Measurements from ENCODE around the gene FCRLA.
"Not testable (repeated sequence)": the region's sequence is repeated elsewhere in the genome, so short reads cannot be mapped to it uniquely, and the experiment has no call there.

Gene FCRLA

DNA sequence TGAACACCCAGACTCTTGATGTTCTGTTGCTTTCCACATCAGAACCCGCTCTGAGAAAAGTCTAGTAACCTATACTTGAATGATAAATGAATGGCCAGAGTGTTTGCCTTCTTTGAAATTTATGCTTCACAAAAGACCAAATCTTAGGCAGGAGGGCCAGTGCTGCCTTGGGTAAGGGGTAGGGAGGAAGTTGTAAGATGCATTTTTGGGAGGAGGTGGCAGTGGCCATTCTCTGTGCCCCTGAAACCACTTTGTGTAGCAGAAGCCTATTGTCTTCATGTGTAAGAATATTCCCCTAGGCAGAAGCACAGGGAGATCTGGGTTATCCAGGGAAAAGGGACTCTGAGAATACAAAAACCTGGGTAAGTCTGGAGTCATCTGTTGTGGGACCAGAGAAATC lies 43.5 kb upstream of the FCRLA start:
- not testable (repeated sequence) for H2AK5ac ChIP-seq (ENCODE audit: low read length); H3K4me3 ChIP-seq (ENCODE audit: low read depth, low read length); H3K14ac ChIP-seq (ENCODE audit: low read length); H3K4me1 ChIP-seq (ENCODE audit: control insufficient read depth in 1 of 2, insufficient read depth in 2 of 2, low read length in 2 of 2); H3K18ac ChIP-seq (ENCODE audit: low read length); H4K12ac ChIP-seq (ENCODE audit: low read depth, low read length); H4K8ac ChIP-seq (ENCODE audit: low read depth, low read length); H3K27ac ChIP-seq (ENCODE audit: low read depth, low read length); H3K23ac ChIP-seq (ENCODE audit: low read length); H3K4ac ChIP-seq (ENCODE audit: low read depth, low read length); H2BK12ac ChIP-seq (ENCODE audit: low read length); H2BK120ac ChIP-seq (ENCODE audit: insufficient read depth, low read length, poor library complexity); H3K36me3 ChIP-seq (ENCODE audit: control insufficient read depth in 1 of 2, insufficient read depth in 2 of 2, low read length in 2 of 2); H2BK5ac ChIP-seq (ENCODE audit: low read depth, low read length, poor library complexity); H3K4me2 ChIP-seq (ENCODE audit: low read length); H2AFZ ChIP-seq (ENCODE audit: insufficient read depth, low read length, poor library complexity); H3K27me3 ChIP-seq (ENCODE audit: insufficient read depth, low read length); H3K9me3 ChIP-seq (ENCODE audit: insufficient read depth, low read depth, low read length); H4K91ac ChIP-seq (ENCODE audit: low read depth, low read length); DNase-seq; H3K9ac ChIP-seq (ENCODE audit: low read length); H3K79me2 ChIP-seq (ENCODE audit: control insufficient read depth, insufficient read depth, low read length, poor library complexity); H3K79me1 ChIP-seq (ENCODE audit: low read length)
- WGBS (ENCODE audit: extremely low coverage, insufficient coverage, insufficient read length) = no CpG with 5 or more reads among the region's 1 CpG

DNA sequence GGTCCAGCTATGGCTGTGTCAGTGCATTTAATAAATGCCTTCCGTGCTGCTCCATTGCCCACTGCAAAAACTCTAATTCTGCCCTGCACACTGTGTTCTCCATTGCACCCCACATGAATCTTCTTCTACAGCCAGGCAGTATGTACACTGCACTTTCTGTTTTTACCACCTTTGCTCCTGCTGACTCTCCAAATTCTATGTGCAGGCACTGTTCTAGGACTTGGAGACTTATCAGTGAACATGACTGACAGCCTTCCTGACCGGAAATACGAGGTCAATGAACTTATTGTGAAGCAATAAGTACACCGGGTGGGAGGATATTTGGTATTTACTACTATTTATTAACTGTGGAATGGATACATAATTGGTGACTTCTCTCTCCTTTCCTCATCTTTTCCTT lies 42.3 kb upstream of the FCRLA start:
- WGBS (ENCODE audit: extremely low coverage, insufficient coverage, insufficient read length) = no CpG with 5 or more reads among the region's 4 CpGs

DNA sequence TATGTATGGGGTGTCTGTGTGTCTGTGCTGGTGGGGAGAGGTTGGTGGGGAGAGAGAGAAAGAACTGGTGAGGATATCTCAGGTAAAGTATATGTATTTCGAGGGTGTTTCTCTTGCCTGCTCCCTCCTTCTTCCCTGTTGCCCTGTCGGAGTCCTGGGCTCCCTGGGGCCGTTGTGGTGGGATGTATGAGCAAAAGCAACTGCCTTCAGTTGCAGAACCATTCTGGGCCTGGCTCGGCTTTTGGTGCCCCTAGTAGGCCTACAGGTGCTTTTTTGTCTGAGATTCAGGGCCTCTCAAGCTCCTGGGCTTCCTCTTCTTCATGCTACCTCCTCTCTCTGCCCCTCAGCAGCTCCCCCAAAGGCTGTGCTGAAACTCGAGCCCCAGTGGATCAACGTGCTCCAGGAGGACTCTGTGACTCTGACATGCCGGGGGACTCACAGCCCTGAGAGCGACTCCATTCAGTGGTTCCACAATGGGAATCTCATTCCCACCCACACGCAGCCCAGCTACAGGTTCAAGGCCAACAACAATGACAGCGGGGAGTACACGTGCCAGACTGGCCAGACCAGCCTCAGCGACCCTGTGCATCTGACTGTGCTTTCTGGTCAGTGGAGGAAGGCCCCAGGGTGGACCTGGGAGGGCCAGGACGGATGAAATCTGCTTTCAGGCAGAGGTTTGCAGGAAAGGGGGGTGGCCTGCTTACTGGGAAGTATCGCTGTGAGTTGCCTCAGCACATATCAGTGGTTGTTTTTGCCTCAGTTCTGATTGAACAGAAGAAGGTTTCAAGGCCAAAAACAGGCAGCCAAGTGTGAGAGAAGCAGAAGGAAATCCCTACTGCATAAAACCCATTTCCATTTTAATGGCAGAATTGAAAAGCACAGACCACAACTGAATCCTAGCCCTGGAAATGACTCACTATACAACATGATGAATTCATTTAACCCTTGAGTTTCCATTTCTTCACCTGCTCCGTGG lies 35.7 kb upstream of the FCRLA start:
- H3K9ac ChIP-seq (ENCODE audit: low read length); H2AK5ac ChIP-seq (ENCODE audit: low read length); H3K4me3 ChIP-seq (ENCODE audit: low read depth, low read length); H3K9me3 ChIP-seq (ENCODE audit: insufficient read depth, low read depth, low read length); H3K4ac ChIP-seq (ENCODE audit: low read depth, low read length); H3K27me3 ChIP-seq (ENCODE audit: insufficient read depth, low read length); H4K12ac ChIP-seq (ENCODE audit: low read depth, low read length); H2BK12ac ChIP-seq (ENCODE audit: low read length); H3K79me1 ChIP-seq (ENCODE audit: low read length); H3K36me3 ChIP-seq (ENCODE audit: control insufficient read depth in 1 of 2, insufficient read depth in 2 of 2, low read length in 2 of 2); H4K8ac ChIP-seq (ENCODE audit: low read depth, low read length); H2BK120ac ChIP-seq (ENCODE audit: insufficient read depth, low read length, poor library complexity); H2AFZ ChIP-seq (ENCODE audit: insufficient read depth, low read length, poor library complexity); H4K91ac ChIP-seq (ENCODE audit: low read depth, low read length); H3K27ac ChIP-seq (ENCODE audit: low read depth, low read length); H3K23ac ChIP-seq (ENCODE audit: low read length); DNase-seq; H2BK5ac ChIP-seq (ENCODE audit: low read depth, low read length, poor library complexity); H3K4me1 ChIP-seq (ENCODE audit: control insufficient read depth in 1 of 2, insufficient read depth in 2 of 2, low read length in 2 of 2); H3K79me2 ChIP-seq (ENCODE audit: control insufficient read depth, insufficient read depth, low read length, poor library complexity); H3K18ac ChIP-seq (ENCODE audit: low read length); H3K14ac ChIP-seq (ENCODE audit: low read length); H3K4me2 ChIP-seq (ENCODE audit: low read length): not testable (repeated sequence)
- WGBS (ENCODE audit: extremely low coverage, insufficient coverage, insufficient read length) = no CpG with 5 or more reads among the region's 15 CpGs

More for the DNA sequence above, 42.3 kb upstream of the FCRLA start:
- H3K9ac ChIP-seq (ENCODE audit: low read length); H2BK120ac ChIP-seq (ENCODE audit: insufficient read depth, low read length, poor library complexity); H3K4me3 ChIP-seq (ENCODE audit: low read depth, low read length); H3K4me2 ChIP-seq (ENCODE audit: low read length); H2AFZ ChIP-seq (ENCODE audit: insufficient read depth, low read length, poor library complexity); H2AK5ac ChIP-seq (ENCODE audit: low read length); H2BK12ac ChIP-seq (ENCODE audit: low read length); H4K12ac ChIP-seq (ENCODE audit: low read depth, low read length); H4K91ac ChIP-seq (ENCODE audit: low read depth, low read length); H3K18ac ChIP-seq (ENCODE audit: low read length); DNase-seq; H3K9me3 ChIP-seq (ENCODE audit: insufficient read depth, low read depth, low read length); H3K79me2 ChIP-seq (ENCODE audit: control insufficient read depth, insufficient read depth, low read length, poor library complexity); H3K36me3 ChIP-seq (ENCODE audit: control insufficient read depth in 1 of 2, insufficient read depth in 2 of 2, low read length in 2 of 2); H3K14ac ChIP-seq (ENCODE audit: low read length); H3K27me3 ChIP-seq (ENCODE audit: insufficient read depth, low read length); H3K4me1 ChIP-seq (ENCODE audit: control insufficient read depth in 1 of 2, insufficient read depth in 2 of 2, low read length in 2 of 2); H2BK5ac ChIP-seq (ENCODE audit: low read depth, low read length, poor library complexity); H3K4ac ChIP-seq (ENCODE audit: low read depth, low read length); H3K79me1 ChIP-seq (ENCODE audit: low read length); H3K27ac ChIP-seq (ENCODE audit: low read depth, low read length); H4K8ac ChIP-seq (ENCODE audit: low read depth, low read length); H3K23ac ChIP-seq (ENCODE audit: low read length): not testable (repeated sequence)

DNA sequence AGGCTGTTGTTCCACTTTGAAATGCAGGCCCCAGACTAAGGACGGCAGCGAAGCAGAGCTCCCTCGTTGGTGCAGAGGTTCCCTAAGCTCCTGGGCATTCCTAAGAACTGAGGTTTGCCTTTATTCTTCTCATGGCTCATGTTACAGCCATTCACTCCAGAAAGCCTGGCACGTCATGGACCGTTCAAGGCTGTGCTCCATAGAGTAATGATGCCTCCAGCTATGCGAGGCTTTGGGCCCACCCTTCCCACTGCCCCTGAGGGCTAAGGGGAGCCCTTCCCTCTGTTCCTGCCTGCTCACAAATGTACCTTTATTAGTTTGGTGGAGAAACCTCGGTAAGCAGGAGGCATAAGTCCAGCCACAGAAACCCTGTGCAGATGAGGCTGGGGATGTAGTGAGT lies 33.6 kb upstream of the FCRLA start:
- not testable (repeated sequence) for H3K4me3 ChIP-seq (ENCODE audit: low read depth, low read length); H2AFZ ChIP-seq (ENCODE audit: insufficient read depth, low read length, poor library complexity); H4K12ac ChIP-seq (ENCODE audit: low read depth, low read length); H4K91ac ChIP-seq (ENCODE audit: low read depth, low read length); H3K79me2 ChIP-seq (ENCODE audit: control insufficient read depth, insufficient read depth, low read length, poor library complexity); H2BK5ac ChIP-seq (ENCODE audit: low read depth, low read length, poor library complexity); H3K9me3 ChIP-seq (ENCODE audit: insufficient read depth, low read depth, low read length); H3K27me3 ChIP-seq (ENCODE audit: insufficient read depth, low read length); H3K79me1 ChIP-seq (ENCODE audit: low read length); H3K23ac ChIP-seq (ENCODE audit: low read length); H3K4ac ChIP-seq (ENCODE audit: low read depth, low read length); H2AK5ac ChIP-seq (ENCODE audit: low read length); H4K8ac ChIP-seq (ENCODE audit: low read depth, low read length); H3K14ac ChIP-seq (ENCODE audit: low read length); H3K18ac ChIP-seq (ENCODE audit: low read length); H3K4me2 ChIP-seq (ENCODE audit: low read length); H3K27ac ChIP-seq (ENCODE audit: low read depth, low read length); H3K4me1 ChIP-seq (ENCODE audit: control insufficient read depth in 1 of 2, insufficient read depth in 2 of 2, low read length in 2 of 2); H2BK120ac ChIP-seq (ENCODE audit: insufficient read depth, low read length, poor library complexity); H2BK12ac ChIP-seq (ENCODE audit: low read length); H3K9ac ChIP-seq (ENCODE audit: low read length); DNase-seq; H3K36me3 ChIP-seq (ENCODE audit: control insufficient read depth in 1 of 2, insufficient read depth in 2 of 2, low read length in 2 of 2)
- no CpG with 5 or more reads among the region's 7 CpGs for WGBS (ENCODE audit: extremely low coverage, insufficient coverage, insufficient read length)

All from trophoblast cell (in vitro differentiated cells and primary cell).